Measurements from ENCODE around the gene ID3. TPM values are rescaled to one million over a fixed set of nuclear protein-coding genes. Genes with fewer than 3 reads are reported as not detected.
A peak's percentile ranks its signal among the peaks of the same experiment; 100 is the strongest.

ID3 gene
- total and polyA plus RNA-seq, 2 donors (not counting 3 experiments of a cell fraction or from before 2014, with no cell fraction given) = 277 to 971 TPM

DNA sequence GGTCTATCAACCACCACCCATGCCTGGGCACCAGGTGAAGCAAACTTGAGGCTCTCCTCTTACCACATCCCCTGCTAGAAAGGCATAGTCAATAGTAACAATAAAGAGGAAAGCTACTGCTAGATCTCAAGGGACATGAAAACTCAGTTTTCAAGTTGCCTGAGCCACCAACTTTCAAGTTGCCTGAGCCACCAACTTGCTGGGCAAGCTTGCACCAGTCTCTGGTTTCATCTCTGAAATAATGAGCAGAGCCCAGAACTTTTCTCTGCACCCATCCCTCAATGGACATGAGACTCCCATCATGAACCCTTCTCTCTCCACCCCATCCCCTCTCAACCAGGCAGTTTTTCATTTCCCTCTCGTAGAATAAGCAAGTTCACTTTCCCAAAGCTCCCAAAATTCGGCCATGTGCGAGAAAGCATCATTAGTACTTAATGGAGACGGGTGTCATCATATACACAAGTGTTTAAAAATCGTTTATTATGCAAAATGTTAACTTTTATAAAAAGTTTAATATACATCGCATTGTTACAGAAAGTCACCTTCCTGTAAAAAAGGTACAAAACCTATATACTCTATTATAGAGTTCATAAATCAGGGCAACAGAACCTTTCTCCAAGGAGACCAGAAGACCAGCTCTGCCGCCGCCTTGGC lies 1.7 kb downstream of the ID3 start:
- POLR2A ChIA-PET = interaction anchor here (1.8 kb wide), 1 partner anchor 80 kb away, joined by 12 read pairs; no protein-coding TSS in a partner anchor
- dilution Hi-C loops (cut with MboI; ENCODE audit: extremely low pct_ligation_motif_present, low sequenced_read_pairs) = no loop called here
- Histone ChIP-seq H2AFZ (ENCODE audit: low read depth, low read length) (no peak overlapping the region), H3K4me1 (ENCODE audit: control insufficient read depth, extremely low read depth, insufficient read depth, low read length) (peaks cover 64% of the 10 kb centered on the region), H3K9me1 (replicated peaks; ENCODE audit: control insufficient read depth, extremely low read depth, insufficient read depth, low read length) (no peaks in the 10 kb centered on the region), H3K9ac (replicated peaks; ENCODE audit: extremely low read depth, insufficient read depth, low read length) (peak overlapping the region; percentile 99), H3K27me3 (ENCODE audit: control insufficient read depth in 2 of 2, insufficient read depth in 2 of 2, low read length in 2 of 2) (no peaks in the 10 kb centered on the region), H3K4me3 (replicated peaks in 1 of 3; ENCODE audit: insufficient read depth in 1 of 3, low read depth in 1 of 3, low read length in 3 of 3) (peak overlapping the region; percentile 69 to 94 (median 89)), H3K36me3 (ENCODE audit: control insufficient read depth in 2 of 2, extremely low read depth in 1 of 2, insufficient read depth in 2 of 2, low read length in 2 of 2) (peaks cover 2 to 3% of the 10 kb centered on the region in 2 experiments), H4K20me1 (replicated peaks; ENCODE audit: control insufficient read depth, extremely low read depth, insufficient read depth, low read length) (no peaks in the 10 kb centered on the region), H3K79me2 (ENCODE audit: control insufficient read depth, insufficient read depth, low read length) (peaks cover 28% of the 10 kb centered on the region), H3K4me2 (ENCODE audit: insufficient read depth, low read length) (peak overlapping the region; percentile 90), H3K27ac (ENCODE audit: insufficient read depth, low read depth, low read length) (peak overlapping the region; percentile 99), H3K9me3 (replicated peaks; ENCODE audit: control insufficient read depth, insufficient read depth, low read length) (no peaks in the 10 kb centered on the region)
- FAIRE-seq = no peak
- no peak for TF ChIP-seq EZH2 (IDR thresholded peaks at IDR 0.05; ENCODE audit: borderline replicate concordance, low read depth, low read length, severe bottlenecking)
- TF ChIP-seq FOS (IDR thresholded peaks at IDR 0.05; ENCODE audit: borderline replicate concordance, insufficient read depth, low read length) = no peak
- no peak for TF ChIP-seq GATA2 (IDR thresholded peaks at IDR 0.05; ENCODE audit: insufficient read depth, insufficient read length, low read depth, low read length)
- no peak for TF ChIP-seq POLR2AphosphoS5 (IDR thresholded peaks at IDR 0.05; ENCODE audit: insufficient read depth, low read depth, low read length)
- TF ChIP-seq, protein P1, sequence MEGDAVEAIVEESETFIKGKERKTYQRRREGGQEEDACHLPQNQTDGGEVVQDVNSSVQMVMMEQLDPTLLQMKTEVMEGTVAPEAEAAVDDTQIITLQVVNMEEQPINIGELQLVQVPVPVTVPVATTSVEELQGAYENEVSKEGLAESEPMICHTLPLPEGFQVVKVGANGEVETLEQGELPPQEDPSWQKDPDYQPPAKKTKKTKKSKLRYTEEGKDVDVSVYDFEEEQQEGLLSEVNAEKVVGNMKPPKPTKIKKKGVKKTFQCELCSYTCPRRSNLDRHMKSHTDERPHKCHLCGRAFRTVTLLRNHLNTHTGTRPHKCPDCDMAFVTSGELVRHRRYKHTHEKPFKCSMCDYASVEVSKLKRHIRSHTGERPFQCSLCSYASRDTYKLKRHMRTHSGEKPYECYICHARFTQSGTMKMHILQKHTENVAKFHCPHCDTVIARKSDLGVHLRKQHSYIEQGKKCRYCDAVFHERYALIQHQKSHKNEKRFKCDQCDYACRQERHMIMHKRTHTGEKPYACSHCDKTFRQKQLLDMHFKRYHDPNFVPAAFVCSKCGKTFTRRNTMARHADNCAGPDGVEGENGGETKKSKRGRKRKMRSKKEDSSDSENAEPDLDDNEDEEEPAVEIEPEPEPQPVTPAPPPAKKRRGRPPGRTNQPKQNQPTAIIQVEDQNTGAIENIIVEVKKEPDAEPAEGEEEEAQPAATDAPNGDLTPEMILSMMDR (IDR thresholded peaks at IDR 0.05; ENCODE audit: extremely low read depth in 1 of 2, insufficient read depth in 1 of 2, low read depth in 1 of 2, low read length in 2 of 2) = no peak
- TF ChIP-seq, protein P2, sequence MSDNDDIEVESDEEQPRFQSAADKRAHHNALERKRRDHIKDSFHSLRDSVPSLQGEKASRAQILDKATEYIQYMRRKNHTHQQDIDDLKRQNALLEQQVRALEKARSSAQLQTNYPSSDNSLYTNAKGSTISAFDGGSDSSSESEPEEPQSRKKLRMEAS (IDR thresholded peaks at IDR 0.05; ENCODE audit: insufficient read depth, insufficient read length) = no peak
- no peak for TF ChIP-seq JUN (IDR thresholded peaks at IDR 0.05; ENCODE audit: borderline replicate concordance, insufficient read depth, insufficient read length, low read depth)
- TF ChIP-seq POLR2A (IDR thresholded peaks at IDR 0.05; ENCODE audit: low read depth, low read length) = no peak
- TF ChIP-seq MYC (IDR thresholded peaks at IDR 0.05; ENCODE audit: low read depth, low read length) = no peak
- intact Hi-C loops (cut with micrococcal nuclease) = loop anchor here (5.0 kb wide), 2 partner anchors 185 to 245 kb away; partner anchors contain the start of genes ELOA and GALE
- CTCF ChIA-PET = interaction anchor here (1.3 to 24.8 kb wide), 4 partner anchors 9 to 77 kb away, joined by 3 to 1069 read pairs (median 9); no protein-coding TSS in a partner anchor
- no TSS peak for BruUV-seq (replicated peaks)
- peak; percentile 39 for DNase-seq (ENCODE audit: low read depth, low spot score)
